Pancreas (tissue), 10 donors: ENCODE data around the gene APLP2. TPM values are rescaled to one million over a fixed set of nuclear protein-coding genes. Genes with fewer than 3 reads are reported as not detected.

ENCODE experiments used
- ATAC-seq, 4 donors: fragments of 200-7000 bp; cut with Tn5 transposase; one replicate each; pipeline versions ENCODE4 v1.8.0 to v1.9.1; 2020; ENCODE audit warnings: mild to moderate bottlenecking in 4 of 4, moderate library complexity in 4 of 4
- DNase-seq, 6 donors: peaks; one replicate each; pipeline ENCODE4 v3.0.0-alpha.2; 2020
- FAIRE-seq: peaks from 2 replicates; lab custom pipeline; 2012; peaks lifted over from hg19 to GRCh38; lab: Jason Lieb, UNC
- H3K27ac ChIP-seq, 4 donors: fragments of 200-600 bp; sonication (generic); 1 replicate in 3 of 4; 2 replicates in 1 of 4; pipeline versions ENCODE4 v1.5.0 to v1.8.0; 2020
- H3K27me3 ChIP-seq, 4 donors: fragments of 200-600 bp; one replicate each; pipeline ENCODE4 v1.8.0; 2021
- H3K36me3 ChIP-seq, 3 donors: fragments of 200-600 bp; sonication (generic) in 1 of 3; one replicate each; pipeline versions ENCODE4 v1.5.0 to v1.8.0; 2020 to 2021
- H3K4me1 ChIP-seq, 3 donors: fragments of 200-600 bp; one replicate each; pipeline ENCODE4 v1.8.0; 2021
- H3K4me3 ChIP-seq, 4 donors: fragments of 200-600 bp; sonication (generic) in 2 of 4; one replicate each; pipeline versions ENCODE4 v1.5.0 to v1.8.0; 2020 to 2021
- H3K9me3 ChIP-seq, 4 donors: fragments of 200-600 bp; one replicate each; pipeline ENCODE4 v1.8.0; 2021
- WGBS, 2 donors: extraction: QIAGEN DNeasy Blood & Tissue Kit; methylation state at CpG; one replicate each; pipeline ENCODE4 v1.1.7; 2013; 5-methylcytosine and 5-hydroxymethylcytosine counted together
- intact Hi-C, 3 donors: fragments of 100-400 bp; cut with DNase I; formaldehyde crosslinking; loops; one replicate each; pipeline versions ENCODE4 v1.11.1 to v1.14.2; 2022
- polyA plus RNA-seq, 2 donors: library from polyadenylated mRNA; stranded (reverse); fragments of 200-250 nt; gene quantifications; one replicate each; pipeline ENCODE4 v1.2.3, GENCODE V29; 2013
- total RNA-seq, 6 donors: library from RNA; stranded (reverse); fragmentation: NEBNext Ultra II Directional in 4 of 6; extraction: Animal tissue kit (Norgen Biotek cat#: 25700) in 4 of 6; gene quantifications; one replicate each; pipeline versions ENCODE4 v1.2.1 to v1.2.4, GENCODE V29; 2021 to 2023
- TF ChIP-seq, protein P1 (sequence below), 4 donors: fragments of 200-600 bp; sonication (generic) in 3 of 4; IDR thresholded peaks; one replicate each; pipeline versions ENCODE4 v1.5.0 to v1.8.0; 2021; ENCODE audit warnings: antibody characterized with exemption in 4 of 4
- donor health status: healthy with polysubstance abuse.
- donor health status: DM: no; HTN: no; CAD: no; lungs with moderate emphysema.
- donor health status: DM: no; HTN: no; CAD: no.
- donor health status: control.
- donor health status: control.
- donor health status: Bipolar disorder and iron deficiency.
- donor health status: DM: yes; HTN: yes; CAD: no.
- donor health status: DM: no; HTN: no; CAD: no.
- donor health status: DM: no; HTN: no; CAD: no.
- donor health status: DM: yes; HTN: yes; CAD: no.

The APLP2 gene
- total and polyA plus RNA-seq, 8 donors, result 45.3 to 171 (median 101) TPM

DNA sequence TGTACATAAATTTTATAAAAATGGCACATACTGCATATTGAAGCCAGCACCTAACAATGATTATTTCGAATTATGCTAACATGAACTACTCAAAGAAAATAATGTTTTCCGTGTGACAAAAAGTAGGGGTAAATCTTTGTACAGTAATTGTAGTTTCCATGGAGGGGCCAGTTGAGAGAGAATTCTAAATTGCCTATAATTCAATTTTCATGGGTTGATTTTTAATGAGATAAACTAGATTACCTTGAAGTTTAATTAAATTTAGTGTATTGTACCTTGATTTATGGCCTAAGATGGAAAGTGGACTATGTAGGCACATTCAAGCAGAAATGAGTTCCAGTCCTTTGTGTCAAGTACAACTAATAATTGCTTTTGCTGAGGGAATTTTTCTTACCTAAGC lies 5.0 kb downstream of the APLP2 start:
- intact Hi-C loops, result no loop called here

DNA sequence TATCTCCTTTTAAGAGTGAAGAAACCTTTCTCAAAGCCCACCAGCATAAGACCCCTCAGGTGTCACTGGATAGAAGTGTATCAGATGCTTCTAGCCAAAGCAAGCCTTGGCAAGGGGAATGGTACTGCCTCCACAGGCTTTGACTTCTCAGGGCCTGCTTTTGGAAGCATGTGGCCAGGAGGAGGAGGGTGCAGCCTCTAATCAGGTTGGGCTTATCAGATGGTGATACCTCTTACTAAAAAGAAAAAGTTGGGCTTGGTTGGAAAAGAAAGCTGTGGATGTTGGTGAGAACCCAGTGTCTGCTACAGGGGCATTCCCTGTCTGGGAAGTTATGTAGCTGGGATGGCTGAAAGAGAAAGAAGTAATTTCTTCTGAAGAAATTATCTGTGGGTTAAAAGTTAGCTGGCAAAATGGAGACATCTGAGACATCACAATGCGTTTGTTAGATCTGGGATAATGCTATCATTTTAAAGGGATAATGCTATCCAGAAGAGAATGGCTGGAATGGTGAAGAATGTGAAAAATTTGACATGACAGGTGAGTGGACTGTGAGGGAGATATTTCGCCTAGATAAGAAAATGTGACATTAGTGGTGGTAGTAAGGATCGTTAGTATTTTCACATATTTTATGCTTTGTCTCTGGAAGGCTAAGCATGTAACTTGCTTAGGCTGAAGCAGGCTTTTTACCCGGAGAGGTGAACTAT lies 7.2 kb downstream of the APLP2 start:
- no peaks in the 10 kb centered on the region for H3K27me3 ChIP-seq
- no peak for DNase-seq
- WGBS, 2 donors, result 53 to 56% methylated on average over 4 of the region's 4 CpGs
- no peak for ATAC-seq
- no peaks in the 10 kb centered on the region for H3K9me3 ChIP-seq
- peaks cover 0 to 16% (median 2%) of the 10 kb centered on the region in 3 donors for H3K4me1 ChIP-seq
- H3K4me3 ChIP-seq, result no peak overlapping the region
- TF ChIP-seq, protein P1, sequence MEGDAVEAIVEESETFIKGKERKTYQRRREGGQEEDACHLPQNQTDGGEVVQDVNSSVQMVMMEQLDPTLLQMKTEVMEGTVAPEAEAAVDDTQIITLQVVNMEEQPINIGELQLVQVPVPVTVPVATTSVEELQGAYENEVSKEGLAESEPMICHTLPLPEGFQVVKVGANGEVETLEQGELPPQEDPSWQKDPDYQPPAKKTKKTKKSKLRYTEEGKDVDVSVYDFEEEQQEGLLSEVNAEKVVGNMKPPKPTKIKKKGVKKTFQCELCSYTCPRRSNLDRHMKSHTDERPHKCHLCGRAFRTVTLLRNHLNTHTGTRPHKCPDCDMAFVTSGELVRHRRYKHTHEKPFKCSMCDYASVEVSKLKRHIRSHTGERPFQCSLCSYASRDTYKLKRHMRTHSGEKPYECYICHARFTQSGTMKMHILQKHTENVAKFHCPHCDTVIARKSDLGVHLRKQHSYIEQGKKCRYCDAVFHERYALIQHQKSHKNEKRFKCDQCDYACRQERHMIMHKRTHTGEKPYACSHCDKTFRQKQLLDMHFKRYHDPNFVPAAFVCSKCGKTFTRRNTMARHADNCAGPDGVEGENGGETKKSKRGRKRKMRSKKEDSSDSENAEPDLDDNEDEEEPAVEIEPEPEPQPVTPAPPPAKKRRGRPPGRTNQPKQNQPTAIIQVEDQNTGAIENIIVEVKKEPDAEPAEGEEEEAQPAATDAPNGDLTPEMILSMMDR (IDR thresholded peaks at IDR 0.05), result no peak
- intact Hi-C loops, result no loop called here
- H3K36me3 ChIP-seq, result no peaks in the 10 kb centered on the region
- FAIRE-seq, result no peak
- H3K27ac ChIP-seq, result no peak overlapping the region

More for the DNA sequence above, 5.0 kb downstream of the APLP2 start:
- DNase-seq, result no peak
- Histone ChIP-seq H3K27me3 (no peaks in the 10 kb centered on the region), H3K9me3 (no peaks in the 10 kb centered on the region), H3K4me3 (no peak overlapping the region), H3K4me1 (peaks cover 0 to 26% (median 7%) of the 10 kb centered on the region in 3 donors), H3K36me3 (no peaks in the 10 kb centered on the region), H3K27ac (no peak overlapping the region)
- FAIRE-seq, result no peak
- WGBS, 2 donors, result 93 to 95% methylated on average over 2 of the region's 2 CpGs
- TF ChIP-seq, protein P1 (IDR thresholded peaks at IDR 0.05), result no peak
- no peak for ATAC-seq

DNA sequence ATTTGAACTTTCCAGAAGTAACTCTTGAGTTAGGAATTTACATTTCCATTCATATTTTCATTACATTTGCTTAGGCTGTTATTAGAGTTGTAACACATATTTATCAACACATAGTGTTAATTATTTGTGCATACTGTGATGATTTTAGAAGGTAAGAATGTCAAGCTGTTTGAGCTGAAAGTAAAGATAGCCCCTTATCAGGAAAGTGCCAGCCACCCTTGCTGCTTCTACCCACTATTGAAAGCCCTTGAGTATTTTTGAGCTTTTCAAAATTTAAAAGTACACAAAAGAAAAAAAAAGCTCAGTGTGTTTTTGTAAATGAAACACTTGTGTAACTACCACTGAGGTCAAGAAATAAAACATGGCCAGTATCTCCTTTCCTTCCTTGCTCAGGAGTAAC lies 8.0 kb downstream of the APLP2 start:
- intact Hi-C loops, result no loop called here
- DNase-seq, result no peak
- H3K27ac ChIP-seq, result no peak overlapping the region
- peaks cover 0 to 9% (median 0%) of the 10 kb centered on the region in 3 donors for H3K4me1 ChIP-seq
- H3K9me3 ChIP-seq, result no peaks in the 10 kb centered on the region
- no peaks in the 10 kb centered on the region for H3K36me3 ChIP-seq
- H3K27me3 ChIP-seq, result no peaks in the 10 kb centered on the region
- FAIRE-seq, result no peak
- H3K4me3 ChIP-seq, result no peak overlapping the region
- TF ChIP-seq, protein P1 (IDR thresholded peaks at IDR 0.05), result no peak
- no peak for ATAC-seq

DNA sequence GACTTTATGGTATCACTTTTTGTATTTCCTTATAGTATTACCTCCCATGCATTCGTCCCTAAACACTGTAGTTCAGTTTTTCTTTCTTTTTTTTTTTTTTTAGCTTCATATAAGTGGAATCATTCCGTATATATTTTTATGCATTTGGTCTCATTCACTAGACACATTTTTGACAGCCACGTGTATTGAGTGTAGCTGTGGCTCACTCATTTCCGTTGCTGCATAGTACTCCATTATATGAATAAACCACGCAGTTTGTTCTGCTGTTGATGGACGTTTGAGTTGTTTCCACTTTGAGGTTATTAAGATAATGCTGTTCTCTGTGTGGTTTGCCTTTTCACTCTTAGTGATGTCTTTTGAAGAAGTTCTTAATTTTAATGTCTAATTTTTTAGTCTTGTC lies 8.4 kb downstream of the APLP2 start:
- Histone ChIP-seq H3K27me3 (no peaks in the 10 kb centered on the region), H3K4me1 (peaks cover 0 to 9% (median 0%) of the 10 kb centered on the region in 3 donors), H3K4me3 (no peak overlapping the region), H3K27ac (no peak overlapping the region), H3K9me3 (no peaks in the 10 kb centered on the region), H3K36me3 (no peaks in the 10 kb centered on the region)
- WGBS, 2 donors, result 82 to 83% methylated on average over 6 of the region's 6 CpGs
- no peak for DNase-seq
- intact Hi-C loops, result no loop called here
- no peak for ATAC-seq
- TF ChIP-seq, protein P1 (IDR thresholded peaks at IDR 0.05), result no peak
- no peak for FAIRE-seq

DNA sequence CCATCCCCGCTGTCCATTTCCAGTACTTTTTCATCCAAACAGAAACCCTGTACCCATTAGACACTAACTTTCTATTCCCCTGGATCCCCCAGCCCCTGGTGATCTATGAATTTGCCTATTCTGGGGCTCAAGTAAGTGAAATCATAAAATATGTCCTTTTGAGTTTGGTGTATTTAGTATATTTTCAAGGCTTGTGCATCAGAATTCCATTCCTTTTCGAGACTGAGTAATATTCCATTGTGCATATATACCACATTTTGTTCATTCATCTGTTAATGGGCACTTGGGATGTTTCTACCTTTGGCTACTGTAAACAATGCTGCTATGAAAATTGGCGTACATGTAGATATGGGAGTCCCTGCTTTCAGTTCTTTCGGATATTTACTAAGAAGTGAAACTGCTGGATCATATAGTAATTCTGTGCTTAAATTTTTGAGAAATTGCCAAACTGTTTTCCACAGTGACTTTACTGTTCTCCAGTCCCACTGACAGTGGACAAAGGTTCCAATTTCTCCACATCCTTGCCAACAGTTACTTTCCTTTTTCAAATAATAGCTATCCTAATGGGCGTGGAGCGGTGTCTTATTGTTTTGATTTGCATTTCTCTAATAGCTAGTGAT lies 16.1 kb downstream of the APLP2 start:
- FAIRE-seq (no peak), DNase-seq (no peak), ATAC-seq (no peak)
- intact Hi-C loops, result no loop called here
- no peaks in the 10 kb centered on the region for H3K9me3 ChIP-seq
- H3K4me3 ChIP-seq, result no peak overlapping the region
- no peaks in the 10 kb centered on the region for H3K36me3 ChIP-seq
- H3K4me1 ChIP-seq, result peaks cover 0 to 17% (median 10%) of the 10 kb centered on the region in 3 donors
- TF ChIP-seq, protein P1 (IDR thresholded peaks at IDR 0.05), result no peak
- 92 to 94% methylated on average over 6 of the region's 6 CpGs for WGBS, 2 donors
- no peaks in the 10 kb centered on the region for H3K27me3 ChIP-seq
- H3K27ac ChIP-seq, result no peak overlapping the region
